Activated CD4-positive, alpha-beta T cell treated with anti-CD3 and anti-CD28 coated beads, Interleukin-2, Interleukin-4, amounts not matched to agents 100 ng/mL and 50 ng/mL, durations not matched to agents 16 hours and 8 hours (primary cell): ENCODE results near the gene GIMAP5.
"Not testable (repeated sequence)": the region's sequence is repeated elsewhere in the genome, so short reads cannot be mapped to it uniquely, and the experiment has no call there.

Experiments used
- DNase-seq: peaks from one replicate; pipeline ENCODE4 v3.0.0-alpha.2; 2020; ENCODE audit warnings: low spot score

Gene GIMAP5

DNA sequence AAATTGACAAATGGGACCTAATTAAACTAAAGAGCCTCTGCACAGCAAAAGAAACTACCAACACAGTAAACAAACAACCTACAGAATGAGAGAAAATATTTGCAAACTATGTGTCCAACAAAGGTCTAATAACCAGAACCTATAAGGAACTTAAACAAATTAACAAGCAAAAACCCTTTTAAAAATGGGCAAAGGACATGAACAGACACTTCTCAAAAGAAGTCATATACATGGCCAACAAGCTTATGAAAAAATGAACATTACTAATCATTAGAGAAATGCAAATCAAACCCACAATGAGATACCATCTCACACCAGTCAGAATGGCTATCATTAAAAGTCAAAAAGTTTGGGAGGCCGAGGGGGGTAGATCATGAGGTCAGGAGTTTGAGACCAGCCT, 36.9 kb downstream of the GIMAP5 start:
- DNase-seq = not testable (repeated sequence)

DNA sequence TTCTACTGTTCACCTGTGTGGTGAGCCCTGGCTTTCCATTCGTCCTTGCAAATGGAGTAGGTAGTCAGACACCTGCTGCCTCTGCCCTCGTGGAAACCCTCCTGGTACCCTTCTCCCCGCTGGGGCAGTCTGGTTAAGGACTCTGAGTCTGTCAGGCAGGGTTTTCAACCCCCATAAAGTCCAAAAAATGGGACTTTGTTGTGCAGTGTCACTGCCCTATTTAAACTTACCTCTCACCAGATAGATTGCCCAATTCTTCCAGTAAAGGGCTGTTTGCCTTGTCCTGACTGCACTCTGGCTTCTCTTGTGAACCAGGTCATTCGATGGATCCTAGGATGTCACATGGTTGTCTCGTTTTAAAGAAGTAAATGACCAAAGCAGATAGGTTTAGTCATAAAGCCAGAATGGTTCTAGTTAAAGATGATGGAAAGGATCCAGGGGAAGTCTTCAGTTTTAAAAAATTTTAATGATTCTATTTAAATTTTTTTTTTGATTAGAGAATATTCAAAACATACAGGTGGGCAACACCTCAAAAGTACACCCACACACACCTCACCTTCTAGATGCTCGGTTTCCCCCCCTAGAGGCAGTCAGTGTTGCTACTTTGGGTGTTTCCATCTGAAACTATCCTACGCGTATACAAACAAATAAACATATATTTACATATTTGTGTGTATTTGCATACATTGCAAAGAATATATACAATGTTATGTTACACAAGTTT, 41.0 kb downstream of the GIMAP5 start:
- DNase-seq = no peak

DNA sequence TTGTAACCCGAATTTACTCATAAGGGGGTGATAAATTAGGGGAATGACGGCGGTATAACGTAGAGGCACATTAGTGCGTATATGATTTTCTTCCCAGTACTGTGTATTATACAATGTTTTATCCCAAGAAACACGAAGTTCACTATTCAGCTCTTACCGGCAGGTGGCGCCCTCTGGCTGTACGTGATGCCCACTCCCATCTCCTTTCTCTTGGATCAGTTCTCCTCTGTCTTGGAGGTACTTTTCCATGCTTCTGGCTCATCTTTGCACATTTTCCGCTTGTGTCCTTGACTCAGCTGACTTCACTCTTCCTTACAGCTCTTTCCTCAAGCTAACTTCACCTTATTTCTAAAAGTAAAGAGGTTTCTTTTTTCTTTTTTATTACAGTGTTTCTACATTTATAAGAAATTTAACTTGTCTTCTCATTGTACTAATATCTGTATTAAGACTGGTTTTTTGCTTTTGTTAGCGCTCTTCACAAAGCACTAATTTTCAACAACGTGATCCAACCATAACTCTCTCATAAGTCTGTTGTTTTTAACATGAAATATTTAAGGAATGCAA, 41.6 kb downstream of the GIMAP5 start:
- DNase-seq = peak; percentile 68

DNA sequence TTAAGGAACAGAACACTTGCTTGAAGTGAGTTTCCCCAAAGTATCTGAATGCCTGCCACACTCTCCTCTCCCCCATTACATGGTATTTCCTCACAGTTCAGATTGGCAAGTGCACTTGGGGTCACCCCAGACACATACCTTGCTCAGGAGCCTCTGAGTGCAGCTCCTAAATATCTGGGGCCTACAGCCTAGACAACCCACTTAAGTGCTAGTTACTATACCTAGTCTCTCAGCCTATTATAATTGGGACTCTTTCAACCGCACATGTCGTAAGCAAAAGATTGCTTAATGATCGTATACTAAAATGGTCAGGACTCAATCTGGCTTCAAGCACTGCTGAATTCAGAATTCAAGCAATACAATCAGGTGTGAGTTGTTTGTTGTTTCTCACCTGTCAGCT, 43.1 kb downstream of the GIMAP5 start:
- no peak for DNase-seq

DNA sequence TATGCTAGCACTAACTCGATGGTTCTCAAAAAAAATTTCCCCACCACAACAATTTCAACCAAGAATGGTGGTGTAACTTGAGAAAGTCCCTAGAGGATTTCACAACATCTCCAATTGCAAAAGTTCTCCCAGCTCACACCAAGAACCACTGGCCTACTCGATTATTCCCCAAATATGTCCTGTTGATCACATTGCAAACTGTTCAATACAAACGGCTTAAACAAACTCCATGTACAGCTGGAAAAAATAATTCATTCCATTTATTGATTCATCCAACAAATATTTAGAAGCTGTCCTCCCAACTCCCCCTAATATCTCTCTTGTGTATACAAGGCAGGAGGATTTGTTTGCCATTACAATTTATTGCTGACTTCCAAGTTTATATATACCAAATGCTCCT, 43.9 kb downstream of the GIMAP5 start:
- DNase-seq = no peak

DNA sequence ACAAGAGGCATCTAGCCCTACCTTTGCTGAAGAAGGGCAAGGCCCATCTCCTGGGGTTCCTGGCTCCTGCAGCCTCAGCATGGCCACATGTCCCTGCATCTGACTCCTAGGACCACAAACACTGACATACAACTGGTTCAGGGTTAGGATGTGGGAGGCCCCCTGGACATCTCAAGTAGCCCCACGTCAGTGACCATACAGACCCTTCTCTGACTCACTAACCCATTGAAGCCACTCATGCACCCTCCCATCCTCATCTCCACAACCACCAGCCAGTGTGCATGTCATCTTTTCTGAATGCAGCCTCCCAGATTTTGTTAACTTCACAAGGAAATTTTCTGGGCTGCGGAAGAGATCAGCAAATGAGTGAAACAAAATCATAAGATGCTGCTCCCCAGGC, 44.7 kb downstream of the GIMAP5 start:
- no peak for DNase-seq

DNA sequence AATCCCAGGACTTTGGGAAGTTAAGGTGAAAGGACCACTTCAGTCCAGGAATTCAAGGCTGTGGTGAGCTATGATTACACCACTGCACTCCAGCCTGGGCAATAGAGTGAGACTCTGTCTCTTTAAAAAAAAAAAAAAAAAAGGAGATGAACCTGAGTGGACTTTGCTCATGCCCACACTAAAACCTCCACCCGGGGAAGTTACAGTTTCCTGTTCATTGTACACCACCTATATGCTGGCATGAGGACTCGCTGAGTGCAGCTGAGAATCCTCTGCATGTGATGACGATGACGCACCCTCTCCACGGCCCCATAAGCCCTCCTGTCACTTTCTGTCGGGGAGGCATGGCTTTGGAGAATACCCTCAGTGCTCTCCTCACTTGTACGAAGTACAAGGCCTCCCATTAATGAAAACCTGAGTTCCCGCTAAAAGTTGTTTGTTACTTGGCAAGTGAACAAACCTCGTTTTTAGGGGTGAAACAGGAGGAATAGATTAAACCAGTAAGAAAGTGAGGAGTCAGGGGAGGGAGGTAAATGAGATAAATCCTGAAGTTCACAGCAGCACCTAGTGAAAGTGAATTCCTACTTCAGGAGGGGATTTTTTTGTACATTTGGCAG, 47.0 kb downstream of the GIMAP5 start:
- no peak for DNase-seq

DNA sequence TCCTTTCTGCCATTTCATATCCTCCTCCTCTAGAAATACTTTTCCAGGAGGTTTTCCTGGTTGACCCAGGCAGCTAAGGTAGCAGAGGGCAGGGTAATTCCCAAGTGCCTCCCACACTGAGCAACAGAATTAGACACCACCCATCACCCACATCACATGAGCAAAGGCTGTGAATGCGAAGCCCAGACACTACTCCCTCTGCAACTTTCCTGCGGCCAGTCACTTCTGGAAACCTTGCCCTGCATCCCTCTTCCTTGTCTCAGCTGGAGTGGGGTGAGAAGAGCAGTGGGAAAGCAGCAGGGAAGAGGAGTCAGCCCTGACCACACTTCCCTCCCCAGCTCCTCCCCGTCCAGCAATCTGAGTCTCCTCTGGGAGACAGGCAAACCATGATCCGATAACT, 47.7 kb downstream of the GIMAP5 start:
- no peak for DNase-seq

DNA sequence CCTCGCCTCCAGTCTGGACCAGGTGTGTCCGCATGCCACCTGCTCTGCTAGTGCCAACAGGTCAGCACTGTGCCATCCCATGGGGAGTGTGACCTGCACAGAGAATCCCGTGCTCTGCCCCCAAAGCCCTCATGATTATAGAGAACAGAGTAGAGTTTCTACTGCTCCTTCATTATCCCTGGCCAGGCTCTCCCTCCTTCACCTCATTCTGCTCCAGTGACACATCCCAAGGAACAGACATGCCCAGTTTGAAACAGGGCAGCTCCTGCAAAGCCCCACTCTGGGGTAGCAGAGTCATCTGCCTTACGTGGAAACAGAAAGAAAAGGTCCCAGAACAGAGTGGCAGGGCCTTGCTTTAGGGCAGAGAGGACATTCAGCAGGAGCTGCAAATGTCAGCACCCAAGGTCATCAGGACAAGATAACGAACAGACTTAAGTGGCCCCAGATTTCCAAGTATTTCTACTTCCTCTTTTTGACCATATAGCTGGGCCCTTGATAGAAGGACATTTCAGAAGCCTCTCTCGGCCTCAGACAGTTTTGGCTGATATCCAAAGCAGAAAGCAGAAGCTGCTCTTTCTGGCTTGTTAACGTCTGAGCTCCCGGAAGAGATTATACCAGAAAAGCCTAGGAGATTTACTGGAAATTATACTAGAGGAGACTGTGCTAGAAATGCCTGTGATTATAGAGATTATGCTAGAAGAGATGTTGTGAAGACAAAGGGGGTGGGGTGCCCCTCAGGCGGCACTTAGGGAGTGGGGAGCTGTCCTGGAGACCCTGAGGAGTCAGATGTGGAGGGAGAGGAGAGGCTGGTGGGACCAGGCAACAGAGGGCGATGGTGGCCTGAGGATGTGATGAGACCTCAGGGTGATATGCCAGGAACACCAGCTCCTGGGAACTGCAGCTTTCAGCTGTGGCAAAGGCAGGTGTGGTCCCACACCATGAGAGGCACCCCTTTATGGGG, 50.4 kb downstream of the GIMAP5 start:
- no peak for DNase-seq

DNA sequence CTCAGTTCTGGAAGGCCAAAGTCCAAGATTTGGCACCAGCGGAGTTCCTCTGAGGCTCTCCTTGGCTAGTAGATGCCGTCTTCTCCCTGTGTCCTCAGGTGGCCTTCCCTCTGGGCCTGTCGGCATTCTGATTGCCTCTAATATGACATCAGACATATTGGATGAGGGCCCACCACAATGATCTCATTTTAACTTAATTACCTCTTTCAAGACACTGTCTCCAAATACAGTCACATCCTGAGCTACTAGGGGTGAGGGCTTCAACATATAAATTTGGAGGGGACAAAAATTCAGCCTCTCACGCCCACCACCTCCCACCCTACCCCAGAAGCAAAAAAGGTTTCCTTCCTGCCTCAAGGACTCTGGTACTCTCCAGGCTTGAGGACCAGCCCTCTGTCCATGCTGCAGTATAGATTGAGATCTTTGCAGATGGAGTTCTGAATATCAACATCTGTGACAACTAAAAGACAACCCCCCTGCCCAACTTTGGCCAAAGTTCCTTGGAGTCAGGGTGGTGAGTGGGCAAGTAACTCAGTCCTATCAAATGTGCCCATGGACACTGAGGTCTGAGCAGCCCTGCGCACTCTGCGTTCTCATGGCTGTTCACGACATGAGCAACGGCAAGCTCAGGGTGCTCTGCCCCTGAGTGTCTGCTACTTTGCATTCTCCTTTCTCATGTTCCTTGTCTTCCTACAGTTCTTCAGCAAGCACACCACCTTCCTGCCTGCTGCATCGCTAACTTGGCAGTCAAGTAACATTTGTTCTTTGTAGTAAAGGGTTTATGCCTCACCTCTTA, 51.5 kb downstream of the GIMAP5 start:
- no peak for DNase-seq

DNA sequence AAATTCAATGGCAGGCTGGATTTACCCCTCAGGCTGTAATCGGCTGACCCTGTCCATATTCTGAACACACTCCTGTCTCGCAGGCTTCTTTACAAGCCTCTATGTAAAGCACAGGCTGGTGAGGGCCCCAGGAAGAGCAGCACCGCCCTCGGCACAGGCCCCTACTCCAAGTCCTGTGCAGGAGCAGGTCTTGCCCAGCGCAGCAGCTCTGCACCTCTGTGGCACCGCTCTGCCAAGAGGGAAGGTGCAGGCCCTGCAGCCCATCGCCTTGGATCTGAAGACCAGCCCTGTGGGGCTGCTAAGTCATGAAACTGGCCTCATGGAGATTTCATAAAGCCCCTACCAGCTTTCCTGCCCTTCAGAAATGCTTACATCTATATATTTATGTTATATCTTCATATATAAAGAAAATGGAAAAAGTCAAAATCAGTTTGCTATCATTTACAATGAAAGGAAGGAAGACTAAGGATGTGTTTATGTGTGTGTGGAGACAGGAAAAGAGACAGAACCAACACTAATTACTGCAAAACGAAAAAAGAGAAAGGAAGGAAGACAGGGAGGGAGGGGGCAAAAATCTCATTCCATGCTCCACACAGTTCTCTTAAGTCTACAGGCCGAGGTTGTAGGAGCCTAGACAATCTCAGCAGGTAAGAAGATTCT, 53.3 kb downstream of the GIMAP5 start:
- DNase-seq = no peak

DNA sequence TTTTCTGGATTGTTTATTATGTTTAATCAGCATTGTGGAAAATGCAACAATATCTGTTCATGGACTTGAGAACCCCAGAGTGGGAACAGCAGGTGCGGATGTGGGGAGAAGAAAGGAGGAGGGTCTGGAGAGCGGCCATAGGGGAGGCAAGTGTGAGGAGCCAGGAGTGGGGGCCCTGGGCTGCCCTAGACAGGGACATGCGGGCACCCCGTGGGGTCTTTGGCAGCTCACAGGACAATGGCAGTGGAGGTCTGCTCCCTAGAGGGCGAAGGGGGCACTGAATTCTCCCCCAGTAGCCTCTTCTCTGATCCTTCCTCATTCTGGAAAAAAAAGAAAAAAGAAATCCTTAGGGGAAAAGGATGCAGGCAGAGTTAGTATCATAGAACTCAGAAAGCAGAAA, 54.1 kb downstream of the GIMAP5 start:
- no peak for DNase-seq

DNA sequence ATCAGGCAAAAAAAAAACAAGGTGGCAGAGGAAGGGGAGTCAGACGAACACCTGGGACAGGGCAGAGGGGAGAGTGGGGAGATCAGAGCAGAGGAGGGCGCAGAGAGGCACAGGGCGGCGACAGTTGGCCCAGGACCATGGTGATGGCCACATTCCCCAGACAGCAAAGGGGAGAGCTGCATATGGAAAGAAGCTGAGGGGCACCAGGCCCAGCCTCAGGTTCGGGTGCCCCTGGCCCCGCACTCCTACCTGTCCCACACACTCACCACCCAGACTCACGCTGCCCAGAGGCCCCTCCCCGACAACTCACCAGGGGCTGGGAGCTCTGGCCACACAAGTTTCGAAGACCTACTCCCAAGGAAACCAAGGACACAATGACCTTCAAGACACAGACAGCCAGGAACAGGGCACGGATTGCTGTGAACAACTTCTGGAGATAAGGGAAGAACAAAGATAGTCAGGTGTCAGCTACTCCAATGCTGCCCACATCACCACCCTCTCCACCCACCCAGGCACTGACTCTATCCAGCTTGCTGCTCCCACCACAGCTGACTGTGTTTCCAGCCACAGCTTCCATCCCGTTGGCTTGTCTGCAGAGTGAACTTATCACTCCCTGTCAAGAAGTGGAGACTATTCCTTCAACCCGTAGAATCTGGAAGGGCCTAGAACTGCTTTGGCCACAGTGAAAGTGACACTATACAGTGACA, 54.7 kb downstream of the GIMAP5 start:
- DNase-seq = no peak
